Activated CD8-positive, alpha-beta memory T cell treated with anti-CD3 and anti-CD28 coated beads for 36 hours (primary cell): ENCODE measurements around the gene EGF. TPM values are rescaled to one million over a fixed set of nuclear protein-coding genes. Genes with fewer than 3 reads are reported as not detected.
"Not testable (repeated sequence)": the region's sequence is repeated elsewhere in the genome, so short reads cannot be mapped to it uniquely, and the experiment has no call there.

ENCODE experiments used
- CTCF ChIA-PET: fragments of 350-600 bp; sonication (Branson Sonifier 250); formaldehyde crosslinking; loops from one replicate; lab custom pipeline; 2021; ENCODE audit warnings: antibody characterized with exemption; lab: Charles Lee
- POLR2A ChIA-PET: fragments of 350-600 bp; sonication (Branson Sonifier 250); formaldehyde crosslinking; loops from one replicate; lab custom pipeline; 2021; ENCODE audit warnings: antibody characterized with exemption; lab: Charles Lee
- total RNA-seq, 2 experiments: library from RNA; stranded (reverse); gene quantifications; one replicate each; pipeline ENCODE4 v1.2.3, GENCODE V29; 2021

Gene EGF
- total RNA-seq, 2 experiments from 2014 or later: not detected

GRCh38 chr4:109910256-109910655 lies 2.4 kb upstream of the EGF start:
- ChIA-PET POLR2A (no interaction called here), CTCF (interaction anchor here (0.7 to 0.9 kb wide), 2 partner anchors 12 to 37 kb away, joined by 3 read pairs; no protein-coding TSS in a partner anchor)

GRCh38 chr4:109913596-109914241 lies 1.0 kb downstream of the EGF start:
- ChIA-PET POLR2A (no interaction called here), CTCF (no interaction called here)

DNA sequence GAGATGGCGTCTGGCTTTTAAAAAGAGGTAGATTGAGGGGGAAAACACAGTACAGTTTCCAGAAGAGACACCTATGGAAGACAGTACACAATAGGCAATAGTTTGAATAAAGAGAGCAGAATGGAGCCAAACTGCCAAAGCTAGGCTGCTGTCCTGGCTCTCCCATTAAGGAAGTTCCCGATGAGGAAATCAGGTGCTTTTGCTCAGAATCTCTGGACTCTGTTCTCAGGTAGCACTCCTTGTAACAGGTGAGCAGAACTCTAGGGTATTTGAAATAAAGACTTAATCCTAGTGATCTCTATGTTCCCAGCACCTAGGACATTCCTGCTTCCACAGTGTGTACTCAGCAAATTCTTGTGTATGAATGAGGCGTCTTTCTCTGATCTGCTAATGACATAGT lies 1.6 kb downstream of the EGF start:
- CTCF ChIA-PET: no interaction called here
- POLR2A ChIA-PET: no interaction called here

- CTCF ChIA-PET: no interaction called here
- POLR2A ChIA-PET: no interaction called here
Measured at GRCh38 chr4:109915385-109916026, 2.8 kb downstream of the EGF start.

DNA sequence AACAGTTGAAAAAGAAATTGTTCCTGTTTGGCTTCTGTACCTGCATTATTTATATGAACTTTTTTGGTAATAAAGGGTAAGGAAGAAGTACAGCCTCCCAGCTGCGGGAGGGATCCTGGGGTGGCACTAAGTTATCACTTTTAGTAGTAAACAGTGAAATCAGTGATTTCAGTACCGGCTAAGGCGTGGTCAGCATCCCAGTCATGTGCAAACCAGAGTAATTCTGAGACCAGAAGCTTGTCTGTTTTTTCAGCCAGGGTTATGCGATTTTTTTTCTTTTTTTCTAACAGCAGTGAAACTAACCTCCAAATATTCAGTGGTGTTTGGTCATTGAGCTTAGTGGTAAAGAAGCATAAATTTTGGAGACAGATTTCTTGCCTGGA lies 3.3 kb downstream of the EGF start:
- CTCF ChIA-PET: no interaction called here

DNA sequence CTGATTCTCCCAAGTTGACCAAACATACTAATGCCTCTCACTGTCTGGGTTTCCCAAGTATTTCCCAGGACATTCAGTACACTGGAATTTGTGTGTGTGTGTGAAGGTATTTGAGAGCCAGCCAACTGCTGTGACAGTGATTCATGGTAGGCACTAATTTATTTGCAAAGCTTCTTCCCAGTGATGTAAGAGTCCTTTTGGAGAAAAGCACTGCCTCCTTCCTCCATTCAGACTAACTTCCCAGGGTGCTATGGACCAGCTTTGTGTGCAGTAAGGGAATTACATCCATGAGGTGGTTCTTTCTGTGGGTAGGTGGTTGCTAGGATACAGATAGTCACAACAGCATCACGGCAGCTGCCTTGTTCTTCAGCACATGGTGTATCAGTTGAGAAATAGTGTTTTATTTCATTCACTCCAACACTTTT lies 8.7 kb downstream of the EGF start:
- ChIA-PET POLR2A (no interaction called here), CTCF (no interaction called here)

More for the DNA sequence above, 3.3 kb downstream of the EGF start:
- POLR2A ChIA-PET: no interaction called here

DNA sequence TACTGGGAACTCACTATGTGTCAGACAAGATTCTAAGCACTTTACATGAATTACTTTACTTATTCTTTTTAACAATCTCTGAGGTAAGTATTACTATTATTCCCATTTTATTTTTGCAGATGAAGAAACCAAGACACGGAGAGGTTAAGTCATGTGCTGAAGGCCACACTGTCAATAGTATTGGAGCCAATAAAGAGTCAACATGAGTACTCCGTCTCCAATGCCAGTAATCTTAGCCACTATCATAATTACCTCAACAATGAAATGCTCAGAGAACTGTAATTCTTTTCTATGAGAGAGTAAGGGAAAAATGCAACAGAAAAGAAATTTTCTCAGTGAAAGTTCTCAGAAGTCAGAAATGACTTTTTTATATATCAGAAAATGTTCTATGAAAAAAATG lies 12.7 kb downstream of the EGF start:
- ChIA-PET POLR2A (no interaction called here), CTCF (no interaction called here)

GRCh38 chr4:109928327-109929045 lies 15.8 kb downstream of the EGF start:
- CTCF ChIA-PET: no interaction called here
- POLR2A ChIA-PET: no interaction called here

- POLR2A ChIA-PET: no interaction called here
- CTCF ChIA-PET: no interaction called here
Measured at GRCh38 chr4:109930464-109930863, 17.8 kb downstream of the EGF start.

DNA sequence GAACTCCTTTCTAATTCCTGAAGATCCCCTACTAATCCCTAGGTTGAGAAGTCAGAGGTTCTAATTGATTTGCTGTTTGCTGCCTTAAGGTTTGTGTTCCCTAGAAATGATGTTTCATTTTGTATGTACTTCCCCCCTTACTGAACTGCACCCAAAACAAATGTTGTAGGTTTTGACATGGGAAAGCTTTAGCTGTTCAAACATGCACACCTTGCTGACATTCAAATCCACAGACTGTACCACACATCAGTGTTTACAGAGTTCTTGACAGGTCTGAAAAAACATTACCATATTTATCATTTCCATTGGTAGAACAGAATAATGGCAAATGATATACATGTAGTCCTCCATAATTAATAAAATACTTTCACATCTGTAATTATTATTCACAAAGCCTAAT lies 18.2 kb downstream of the EGF start:
- CTCF ChIA-PET: no interaction called here
- POLR2A ChIA-PET: no interaction called here

DNA sequence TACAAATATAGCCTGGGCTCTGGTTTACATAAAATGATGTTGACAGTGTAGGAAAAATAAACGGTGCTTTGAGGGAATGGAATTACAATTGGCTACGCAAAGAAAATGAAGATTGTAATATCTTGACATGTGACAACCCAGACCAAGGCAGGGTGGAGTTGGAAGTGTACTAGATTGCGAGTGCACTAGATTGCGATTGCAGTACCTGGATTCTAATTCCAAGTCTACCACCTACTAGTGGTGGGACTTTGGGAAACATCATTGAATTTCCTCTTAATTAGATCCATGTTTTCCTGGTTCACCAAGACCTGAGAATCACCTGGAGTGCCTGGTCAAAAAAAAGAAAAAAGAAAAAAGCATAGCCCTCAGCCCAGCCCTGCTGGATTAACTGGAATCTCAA lies 18.6 kb downstream of the EGF start:
- CTCF ChIA-PET: no interaction called here
- POLR2A ChIA-PET: no interaction called here

GRCh38 chr4:109937352-109937751 lies 24.7 kb downstream of the EGF start:
- POLR2A ChIA-PET, CTCF ChIA-PET: not testable (repeated sequence)

- ChIA-PET CTCF (no interaction called here), POLR2A (no interaction called here)
Measured at GRCh38 chr4:109939190-109939589, 26.5 kb downstream of the EGF start.

DNA sequence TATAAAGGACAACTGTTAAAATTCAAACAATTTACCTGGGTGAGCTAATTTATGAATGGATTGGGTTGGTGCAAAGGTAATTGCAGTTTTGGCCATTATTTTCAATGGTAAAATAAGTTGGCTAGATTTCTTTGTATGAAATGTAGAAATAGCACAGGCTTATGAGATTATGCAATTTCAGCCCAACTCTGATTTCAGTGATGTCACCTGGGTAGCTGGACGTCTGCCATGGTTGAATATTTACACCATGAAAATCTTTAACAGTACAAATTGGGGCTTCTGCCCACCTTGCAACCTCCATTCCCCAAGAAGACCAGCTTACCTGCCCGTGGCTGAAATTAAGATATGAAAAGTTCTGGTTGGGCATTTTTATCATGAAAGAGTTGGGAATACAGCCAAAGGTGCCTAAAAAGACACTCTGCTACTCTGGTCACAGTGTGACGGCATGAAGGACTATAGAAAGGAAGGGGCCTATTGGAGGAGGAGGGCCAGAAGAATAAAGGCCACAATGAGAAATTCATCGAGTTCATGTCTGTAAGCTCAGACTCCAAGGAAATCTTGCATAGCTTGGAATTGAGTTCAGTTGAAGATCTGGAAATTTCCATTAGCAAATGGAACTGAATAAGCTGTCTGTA lies 29.7 kb downstream of the EGF start:
- ChIA-PET POLR2A (no interaction called here), CTCF (no interaction called here)

GRCh38 chr4:109943745-109944144 lies 31.1 kb downstream of the EGF start:
- POLR2A ChIA-PET: no interaction called here
- CTCF ChIA-PET: no interaction called here

DNA sequence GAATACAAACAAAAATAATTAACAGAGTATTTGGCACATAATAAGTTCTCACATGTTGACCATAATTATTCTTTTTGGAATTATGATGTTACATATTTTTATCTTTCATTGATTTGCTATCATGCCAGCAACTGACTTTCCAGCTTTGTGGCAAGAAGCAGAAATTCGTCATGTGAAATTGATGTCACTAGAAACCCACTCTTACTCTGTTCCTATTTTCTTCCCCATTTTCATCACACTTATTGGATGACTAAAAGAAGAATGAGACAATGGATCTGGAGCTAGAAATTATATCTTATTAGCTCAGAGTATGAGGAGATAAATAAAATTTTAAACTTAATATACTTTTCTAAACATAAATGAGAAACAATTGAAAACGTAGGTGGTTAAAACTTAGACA lies 31.9 kb downstream of the EGF start:
- POLR2A ChIA-PET: no interaction called here
- CTCF ChIA-PET: no interaction called here

DNA sequence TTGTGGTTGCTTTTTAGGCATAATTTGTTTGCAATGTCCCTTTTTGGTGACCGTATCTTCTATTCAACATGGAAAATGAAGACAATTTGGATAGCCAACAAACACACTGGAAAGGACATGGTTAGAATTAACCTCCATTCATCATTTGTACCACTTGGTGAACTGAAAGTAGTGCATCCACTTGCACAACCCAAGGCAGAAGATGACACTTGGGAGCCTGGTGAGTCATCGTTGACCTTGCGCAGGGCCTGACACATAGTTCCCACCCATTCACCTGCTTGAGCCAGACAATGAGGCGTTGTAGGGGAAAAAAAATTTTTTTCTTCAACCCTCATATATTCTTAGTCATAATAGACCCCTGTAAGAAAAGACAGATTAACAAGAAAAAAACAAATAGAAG lies 32.4 kb downstream of the EGF start:
- ChIA-PET POLR2A (no interaction called here), CTCF (no interaction called here)

DNA sequence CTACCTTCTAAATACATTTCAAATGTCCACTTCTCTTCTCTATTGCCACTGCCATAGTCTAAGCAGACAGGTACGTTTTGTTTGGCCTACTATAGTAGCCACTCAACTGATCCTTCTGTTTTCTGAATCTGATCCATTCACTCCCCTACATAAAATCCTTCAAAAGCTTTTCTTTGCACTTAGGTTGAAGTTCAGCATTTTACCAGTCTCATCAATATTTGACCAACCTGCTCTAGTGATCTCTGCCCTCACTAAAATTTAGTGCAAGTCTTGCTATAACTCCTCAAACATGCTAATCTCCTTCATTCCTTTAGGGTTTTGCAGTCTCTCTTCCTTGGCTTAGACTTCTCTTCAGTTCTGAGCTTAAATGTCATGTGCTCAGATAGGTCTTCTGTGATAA lies 33.4 kb downstream of the EGF start:
- ChIA-PET CTCF (no interaction called here), POLR2A (no interaction called here)

- POLR2A ChIA-PET: no interaction called here
Measured at GRCh38 chr4:109947457-109947856, 34.8 kb downstream of the EGF start.

DNA sequence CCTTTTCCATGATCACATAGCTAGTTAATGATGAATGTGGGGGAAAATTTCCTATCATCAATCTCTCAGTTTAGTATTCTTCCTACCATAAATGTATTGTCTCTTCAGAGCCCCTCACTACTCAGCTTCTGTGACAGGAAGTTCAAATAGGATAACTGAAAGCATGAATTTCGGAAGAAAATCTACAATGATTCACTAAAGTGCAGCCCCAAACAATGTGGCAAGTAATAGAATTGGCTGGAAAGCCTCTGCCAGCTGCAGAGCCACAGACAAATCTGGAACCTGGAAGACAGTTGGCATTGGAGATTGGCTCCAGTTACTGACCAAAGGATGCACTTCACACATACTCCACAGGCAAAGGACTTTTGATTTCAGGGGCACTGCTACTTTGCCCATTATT lies 35.2 kb downstream of the EGF start:
- POLR2A ChIA-PET: no interaction called here

More at GRCh38 chr4:109947457-109947856, 34.8 kb downstream of the EGF start:
- CTCF ChIA-PET: no interaction called here

More for the DNA sequence above, 35.2 kb downstream of the EGF start:
- CTCF ChIA-PET: no interaction called here
